ENCODE measurements around the gene DNAH8. TPM values are rescaled to one million over a fixed set of nuclear protein-coding genes. Genes with fewer than 3 reads are reported as not detected.

Gene DNAH8
- polyA plus RNA-seq, 3 donors, result not detected

- H3K27ac ChIP-seq (ENCODE audit: low read depth in 1 of 2, low read length in 2 of 2), result no peak overlapping the region
- 84% methylated on average over 3 of the region's 4 CpGs for WGBS (ENCODE audit: insufficient coverage)
- no peak overlapping the region for H3K4me3 ChIP-seq (replicated peaks in 1 of 3; ENCODE audit: low read depth in 2 of 3, low read length in 3 of 3)
- H3K4me1 ChIP-seq (ENCODE audit: control insufficient read depth in 1 of 2, insufficient read depth in 2 of 2, low read length in 2 of 2), result no peaks in the 10 kb centered on the region
- no peaks in the 10 kb centered on the region for H3K9me3 ChIP-seq (replicated peaks in 1 of 2; ENCODE audit: control insufficient read depth in 1 of 2, insufficient read depth in 1 of 2, low read length in 2 of 2)
- Mint-ChIP-seq H3K27me3 (ENCODE audit: low read depth in 3 of 3) (peaks cover 11 to 34% (median 16%) of the 10 kb centered on the region in 3 donors), H3K4me3 (no peak overlapping the region), H3K4me1 (peaks cover 8% of the 10 kb centered on the region), H3K36me3 (no peaks in the 10 kb centered on the region), H3K27ac (no peak overlapping the region), H3K9me3 (peaks cover 0 to 2% (median 0%) of the 10 kb centered on the region in 7 donors)
- H3K9ac ChIP-seq (ENCODE audit: insufficient read depth, low read length, poor library complexity, severe bottlenecking), result no peak overlapping the region
- H4K20me1 ChIP-seq (ENCODE audit: insufficient read depth, low read length), result no peaks in the 10 kb centered on the region
- no peak for DNase-seq
- H3K27me3 ChIP-seq (ENCODE audit: control insufficient read depth in 2 of 2, insufficient read depth in 2 of 2, low read length in 2 of 2), result peaks cover 4% of the 10 kb centered on the region in 2 donors
- no peak overlapping the region for H3K4me2 ChIP-seq (replicated peaks; ENCODE audit: extremely low read depth, low read length, poor library complexity, severe bottlenecking)
- intact Hi-C loops (cut with micrococcal nuclease), result no loop called here
- no peak overlapping the region for H2AFZ ChIP-seq (ENCODE audit: insufficient read depth, low read depth, low read length, poor library complexity, severe bottlenecking)
- H3K36me3 ChIP-seq (replicated peaks in 1 of 2; ENCODE audit: control insufficient read depth in 1 of 2, insufficient read depth in 2 of 2, low read length in 2 of 2), result no peaks in the 10 kb centered on the region
- H3K79me2 ChIP-seq (ENCODE audit: insufficient read depth, low read length), result no peaks in the 10 kb centered on the region
- TF ChIP-seq, protein P1, sequence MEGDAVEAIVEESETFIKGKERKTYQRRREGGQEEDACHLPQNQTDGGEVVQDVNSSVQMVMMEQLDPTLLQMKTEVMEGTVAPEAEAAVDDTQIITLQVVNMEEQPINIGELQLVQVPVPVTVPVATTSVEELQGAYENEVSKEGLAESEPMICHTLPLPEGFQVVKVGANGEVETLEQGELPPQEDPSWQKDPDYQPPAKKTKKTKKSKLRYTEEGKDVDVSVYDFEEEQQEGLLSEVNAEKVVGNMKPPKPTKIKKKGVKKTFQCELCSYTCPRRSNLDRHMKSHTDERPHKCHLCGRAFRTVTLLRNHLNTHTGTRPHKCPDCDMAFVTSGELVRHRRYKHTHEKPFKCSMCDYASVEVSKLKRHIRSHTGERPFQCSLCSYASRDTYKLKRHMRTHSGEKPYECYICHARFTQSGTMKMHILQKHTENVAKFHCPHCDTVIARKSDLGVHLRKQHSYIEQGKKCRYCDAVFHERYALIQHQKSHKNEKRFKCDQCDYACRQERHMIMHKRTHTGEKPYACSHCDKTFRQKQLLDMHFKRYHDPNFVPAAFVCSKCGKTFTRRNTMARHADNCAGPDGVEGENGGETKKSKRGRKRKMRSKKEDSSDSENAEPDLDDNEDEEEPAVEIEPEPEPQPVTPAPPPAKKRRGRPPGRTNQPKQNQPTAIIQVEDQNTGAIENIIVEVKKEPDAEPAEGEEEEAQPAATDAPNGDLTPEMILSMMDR (IDR thresholded peaks at IDR 0.05), result no peak
Measured at GRCh38 chr6:38804358-38804757, 89.2 kb downstream of the DNAH8 start.

- WGBS (ENCODE audit: insufficient coverage), result 86% methylated on average over 1 of the region's 4 CpGs
- peaks cover 0 to 2% (median 0%) of the 10 kb centered on the region in 7 donors for H3K9me3 Mint-ChIP-seq
- peaks cover 15 to 31% (median 17%) of the 10 kb centered on the region in 3 donors for H3K27me3 Mint-ChIP-seq (ENCODE audit: low read depth in 3 of 3)
- Histone ChIP-seq H4K20me1 (ENCODE audit: insufficient read depth, low read length) (no peaks in the 10 kb centered on the region), H3K9me3 (replicated peaks in 1 of 2; ENCODE audit: control insufficient read depth in 1 of 2, insufficient read depth in 1 of 2, low read length in 2 of 2) (no peaks in the 10 kb centered on the region), H3K4me2 (replicated peaks; ENCODE audit: extremely low read depth, low read length, poor library complexity, severe bottlenecking) (no peak overlapping the region), H3K36me3 (replicated peaks in 1 of 2; ENCODE audit: control insufficient read depth in 1 of 2, insufficient read depth in 2 of 2, low read length in 2 of 2) (no peaks in the 10 kb centered on the region), H3K4me1 (ENCODE audit: control insufficient read depth in 1 of 2, insufficient read depth in 2 of 2, low read length in 2 of 2) (no peaks in the 10 kb centered on the region), H3K79me2 (ENCODE audit: insufficient read depth, low read length) (no peaks in the 10 kb centered on the region), H3K27me3 (ENCODE audit: control insufficient read depth in 2 of 2, insufficient read depth in 2 of 2, low read length in 2 of 2) (peaks cover 4% of the 10 kb centered on the region in 2 donors), H3K4me3 (replicated peaks in 1 of 3; ENCODE audit: low read depth in 2 of 3, low read length in 3 of 3) (no peak overlapping the region), H2AFZ (ENCODE audit: insufficient read depth, low read depth, low read length, poor library complexity, severe bottlenecking) (no peak overlapping the region), H3K9ac (ENCODE audit: insufficient read depth, low read length, poor library complexity, severe bottlenecking) (no peak overlapping the region), H3K27ac (ENCODE audit: low read depth in 1 of 2, low read length in 2 of 2) (no peak overlapping the region)
- H3K27ac Mint-ChIP-seq, result no peak overlapping the region
- H3K4me1 Mint-ChIP-seq, result no peaks in the 10 kb centered on the region
- no peaks in the 10 kb centered on the region for H3K36me3 Mint-ChIP-seq
- intact Hi-C loops (cut with micrococcal nuclease), result no loop called here
- TF ChIP-seq, protein P1 (IDR thresholded peaks at IDR 0.05), result no peak
- DNase-seq, result no peak
- H3K4me3 Mint-ChIP-seq, result no peak overlapping the region
Measured at GRCh38 chr6:38805127-38805655, 90.1 kb downstream of the DNAH8 start.

Measured in CD14-positive monocyte (primary cell).